LNCaP clone FGC (cell line): ENCODE results near the gene SPATA25.
"Not testable (repeated sequence)": the region's sequence is repeated elsewhere in the genome, so short reads cannot be mapped to it uniquely, and the experiment has no call there.

Experiments used
- DNase-seq: peaks from one replicate; pipeline ENCODE4 v3.0.0-alpha.2; 2011; ENCODE audit warnings: low read depth
- H3K4me3 ChIP-seq: 2 replicates; pipeline ENCODE4 v1.5.1; 2011; ENCODE audit warnings: mild to moderate bottlenecking, low read depth, low read length, control low read depth
- CTCF ChIP-seq: IDR thresholded peaks from 2 replicates; pipeline ENCODE4 v1.5.1; 2012; ENCODE audit warnings: mild to moderate bottlenecking; ENCODE audit not compliant: control insufficient read depth, insufficient read depth; ENCODE audit errors: extremely low read depth

Gene SPATA25

GRCh38 chr20:45907219-45907948 is 20.0 kb upstream of the SPATA25 start:
- TF ChIP-seq CTCF = no peak

GRCh38 chr20:45905505-45906079 is 18.2 kb upstream of the SPATA25 start:
- no peak for DNase-seq
- TF ChIP-seq CTCF = no peak
- H3K4me3 ChIP-seq = no peak overlapping the region

More at GRCh38 chr20:45907219-45907948, 20.0 kb upstream of the SPATA25 start:
- H3K4me3 ChIP-seq = no peak overlapping the region
- DNase-seq = no peak

GRCh38 chr20:45904583-45905504 is 17.4 kb upstream of the SPATA25 start:
- H3K4me3 ChIP-seq = no peak overlapping the region
- TF ChIP-seq CTCF = no peak
- no peak for DNase-seq

- H3K4me3 ChIP-seq = no peak overlapping the region
- no peak for DNase-seq
- TF ChIP-seq CTCF = no peak
These were observed 14.8 kb upstream of the SPATA25 start for GRCh38 chr20:45902199-45902701.

- not testable (repeated sequence) for DNase-seq, H3K4me3 ChIP-seq
These were observed 13.9 kb upstream of the SPATA25 start for GRCh38 chr20:45901332-45901731.

- TF ChIP-seq CTCF = no peak
- no peak overlapping the region for H3K4me3 ChIP-seq
- DNase-seq = no peak
These were observed 11.8 kb upstream of the SPATA25 start for GRCh38 chr20:45899046-45899835.

- H3K4me3 ChIP-seq = no peak overlapping the region
- DNase-seq = no peak
- TF ChIP-seq CTCF = no peak
These were observed 10.9 kb upstream of the SPATA25 start for GRCh38 chr20:45898285-45898684.
